SK-N-SH treated with all-trans-retinoic acid at 6 μM for 48 hours (cell line): ENCODE results near the gene TSC2.

Experiments used
- ATAC-seq: fragments of 200-7000 bp; cut with Tn5 transposase; 3 replicates; pipeline ENCODE4 v1.9.1; 2020; ENCODE audit warnings: mild to moderate bottlenecking, moderate library complexity
- ARNTL ChIP-seq: fragments of 450-650 bp; formaldehyde crosslinking; IDR thresholded peaks from 2 replicates; pipeline ENCODE4 v1.5.0; 2020; ENCODE audit warnings: low read depth, mild to moderate bottlenecking, moderate library complexity, borderline replicate concordance
- BACH2 ChIP-seq: fragments of 250-450 bp; sonication (Bioruptor Pico); IDR thresholded peaks from 2 replicates; pipeline ENCODE4 v1.9.0; 2021; ENCODE audit warnings: mild to moderate bottlenecking, borderline replicate concordance
- CSDC2 ChIP-seq: fragments of 250-450 bp; sonication (Bioruptor Pico); IDR thresholded peaks from 2 replicates; pipeline ENCODE4 v1.5.0; 2020; ENCODE audit warnings: mild to moderate bottlenecking, moderate library complexity
- ESRRG ChIP-seq: fragments of 250-450 bp; sonication (Bioruptor Pico); IDR thresholded peaks from 2 replicates; pipeline ENCODE4 v1.6.1; 2021; ENCODE audit warnings: mild to moderate bottlenecking
- GLIS3 ChIP-seq: fragments of 250-450 bp; sonication (Bioruptor Pico); IDR thresholded peaks from 2 replicates; pipeline ENCODE4 v1.5.0; 2020; ENCODE audit warnings: mild to moderate bottlenecking, moderate library complexity
- ISL1 ChIP-seq: fragments of 250-450 bp; sonication (Bioruptor Pico); IDR thresholded peaks from 2 replicates; pipeline ENCODE4 v2.1.2; 2022; ENCODE audit warnings: mild to moderate bottlenecking, moderate library complexity
- OSR1 ChIP-seq: fragments of 250-450 bp; sonication (Bioruptor Pico); IDR thresholded peaks from 2 replicates; pipeline ENCODE4 v1.8.0; 2022; ENCODE audit warnings: moderate library complexity, mild to moderate bottlenecking, inconsistent platforms
- PPARA ChIP-seq: fragments of 250-450 bp; sonication (Bioruptor Pico); IDR thresholded peaks from 2 replicates; pipeline ENCODE4 v1.5.0; 2020; ENCODE audit warnings: mild to moderate bottlenecking, borderline replicate concordance
- RARB ChIP-seq: fragments of 250-450 bp; sonication (Bioruptor Pico); IDR thresholded peaks from 2 replicates; pipeline ENCODE4 v1.8.0; 2021; ENCODE audit warnings: mild to moderate bottlenecking, moderate library complexity
- SNAI2 ChIP-seq: fragments of 250-450 bp; sonication (Bioruptor Pico); IDR thresholded peaks from 2 replicates; pipeline ENCODE4 v1.5.0; 2020; ENCODE audit warnings: mild to moderate bottlenecking, moderate library complexity
- TCF4 ChIP-seq: fragments of 250-450 bp; sonication (Bioruptor Pico); IDR thresholded peaks from 2 replicates; pipeline ENCODE4 v1.8.0; 2021; ENCODE audit warnings: mild to moderate bottlenecking, moderate library complexity, borderline replicate concordance
- TOX ChIP-seq: fragments of 250-450 bp; sonication (Bioruptor Pico); IDR thresholded peaks from 2 replicates; pipeline ENCODE4 v1.8.0; 2021; ENCODE audit warnings: mild to moderate bottlenecking, moderate library complexity, borderline replicate concordance
- ZC3H10 ChIP-seq: fragments of 250-450 bp; sonication (Bioruptor Pico); IDR thresholded peaks from 2 replicates; pipeline ENCODE4 v1.5.1; 2021; ENCODE audit warnings: mild to moderate bottlenecking, moderate library complexity
- ZFP3 ChIP-seq: fragments of 250-450 bp; sonication (Bioruptor Pico); IDR thresholded peaks from 2 replicates; pipeline ENCODE4 v1.5.0; 2020; ENCODE audit warnings: mild to moderate bottlenecking, moderate library complexity
- ZFP30 ChIP-seq: fragments of 450-650 bp; formaldehyde crosslinking; IDR thresholded peaks from 2 replicates; pipeline ENCODE4 v1.5.0; 2022; ENCODE audit warnings: mild to moderate bottlenecking, moderate library complexity
- ZNF565 ChIP-seq: fragments of 450-650 bp; formaldehyde crosslinking; conservative IDR thresholded peaks from 2 replicates; pipeline ENCODE4 v1.5.0; 2020; ENCODE audit warnings: low read depth, mild to moderate bottlenecking, moderate library complexity
- ZNF70 ChIP-seq: fragments of 450-650 bp; formaldehyde crosslinking; IDR thresholded peaks from 2 replicates; pipeline ENCODE4 v1.5.0; 2020; ENCODE audit warnings: mild to moderate bottlenecking, moderate library complexity
- ZNF8 ChIP-seq: fragments of 450-650 bp; formaldehyde crosslinking; IDR thresholded peaks from 2 replicates; pipeline ENCODE4 v1.5.0; 2020; ENCODE audit warnings: mild to moderate bottlenecking, moderate library complexity
- TF ChIP-seq, protein P1 (sequence below): fragments of 250-450 bp; sonication (Bioruptor Pico); IDR thresholded peaks from 2 replicates; pipeline ENCODE4 v1.5.1; 2020; ENCODE audit warnings: low read depth, mild to moderate bottlenecking, moderate library complexity
- TF ChIP-seq, protein P2 (sequence below): fragments of 250-450 bp; sonication (Bioruptor Pico); IDR thresholded peaks from 2 replicates; pipeline ENCODE4 v1.5.1; 2021; ENCODE audit warnings: mild to moderate bottlenecking, moderate library complexity
- TF ChIP-seq, protein P3 (sequence below): fragments of 250-450 bp; sonication (Bioruptor Pico); IDR thresholded peaks from 2 replicates; pipeline ENCODE4 v1.5.0; 2020; ENCODE audit warnings: mild to moderate bottlenecking, moderate library complexity
- TF ChIP-seq, protein P4 (sequence below): fragments of 250-450 bp; sonication (Bioruptor Pico); IDR thresholded peaks from 2 replicates; pipeline ENCODE4 v1.8.0; 2021; ENCODE audit warnings: low read depth, mild to moderate bottlenecking, moderate library complexity, borderline replicate concordance
- TF ChIP-seq, protein P5 (sequence below): fragments of 250-450 bp; sonication (Bioruptor Pico); IDR thresholded peaks from 2 replicates; pipeline ENCODE4 v1.8.0; 2020; ENCODE audit warnings: mild to moderate bottlenecking, moderate library complexity, borderline replicate concordance

TSC2 gene

DNA sequence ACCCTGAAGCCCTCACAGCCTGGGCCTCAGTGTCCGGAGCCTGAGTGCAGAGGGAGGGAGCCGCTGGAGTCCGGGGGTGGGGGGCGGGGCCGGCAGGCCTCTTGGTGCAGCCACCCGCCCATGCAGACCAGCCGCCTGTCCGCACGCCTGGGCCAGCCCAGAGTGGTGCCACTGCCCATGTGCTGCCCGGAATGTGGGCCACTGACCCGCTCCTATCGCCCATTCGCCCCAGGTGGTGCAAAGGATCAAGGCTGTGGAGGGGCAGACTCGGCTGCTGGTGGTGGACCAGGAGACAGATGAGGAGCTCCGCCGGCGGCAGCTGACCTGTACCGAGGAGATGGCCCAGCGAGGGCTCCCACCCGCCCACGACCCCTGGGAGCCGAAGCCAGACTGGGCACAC is 18.4 kb upstream of the TSC2 start (continued):
- TF ChIP-seq ZNF8 (CRISPR knock-in tag): no peak

DNA sequence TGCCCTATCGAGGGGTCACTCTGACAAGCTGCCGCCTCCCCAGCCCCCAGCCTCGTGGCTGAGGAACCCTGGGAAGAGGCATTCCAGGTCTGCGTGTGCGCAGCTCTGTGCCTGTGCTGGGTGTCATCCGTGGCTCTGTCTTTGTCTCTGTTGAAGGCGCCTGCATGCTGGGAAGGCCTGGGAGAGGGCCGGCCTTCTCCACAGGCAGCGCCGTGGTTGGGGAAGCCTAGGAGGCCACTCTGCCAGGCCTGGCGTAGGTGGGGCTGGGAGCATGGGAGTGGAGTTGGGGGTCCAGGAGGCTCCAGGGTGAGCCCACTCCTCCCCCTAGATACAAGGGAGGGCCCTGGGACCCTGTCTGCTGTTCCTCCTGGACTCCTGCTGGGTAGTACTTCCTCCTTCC is 17.7 kb upstream of the TSC2 start:
- TF ChIP-seq ZNF565 (CRISPR knock-in tag) (no peak), CSDC2 (CRISPR knock-in tag) (no peak), ZFP3 (CRISPR knock-in tag) (no peak), ZNF8 (CRISPR knock-in tag) (no peak), SNAI2 (CRISPR knock-in tag) (no peak), TCF4 (CRISPR knock-in tag) (no peak), TOX (CRISPR knock-in tag) (no peak), ZNF70 (CRISPR knock-in tag) (no peak), ZC3H10 (CRISPR knock-in tag) (no peak), BACH2 (CRISPR knock-in tag) (no peak), OSR1 (no peak), PPARA (no peak)
- TF ChIP-seq, protein P1, sequence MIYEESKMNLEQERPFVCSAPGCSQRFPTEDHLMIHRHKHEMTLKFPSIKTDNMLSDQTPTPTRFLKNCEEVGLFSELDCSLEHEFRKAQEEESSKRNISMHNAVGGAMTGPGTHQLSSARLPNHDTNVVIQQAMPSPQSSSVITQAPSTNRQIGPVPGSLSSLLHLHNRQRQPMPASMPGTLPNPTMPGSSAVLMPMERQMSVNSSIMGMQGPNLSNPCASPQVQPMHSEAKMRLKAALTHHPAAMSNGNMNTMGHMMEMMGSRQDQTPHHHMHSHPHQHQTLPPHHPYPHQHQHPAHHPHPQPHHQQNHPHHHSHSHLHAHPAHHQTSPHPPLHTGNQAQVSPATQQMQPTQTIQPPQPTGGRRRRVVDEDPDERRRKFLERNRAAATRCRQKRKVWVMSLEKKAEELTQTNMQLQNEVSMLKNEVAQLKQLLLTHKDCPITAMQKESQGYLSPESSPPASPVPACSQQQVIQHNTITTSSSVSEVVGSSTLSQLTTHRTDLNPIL (CRISPR knock-in tag): no peak
- TF ChIP-seq, protein P2, sequence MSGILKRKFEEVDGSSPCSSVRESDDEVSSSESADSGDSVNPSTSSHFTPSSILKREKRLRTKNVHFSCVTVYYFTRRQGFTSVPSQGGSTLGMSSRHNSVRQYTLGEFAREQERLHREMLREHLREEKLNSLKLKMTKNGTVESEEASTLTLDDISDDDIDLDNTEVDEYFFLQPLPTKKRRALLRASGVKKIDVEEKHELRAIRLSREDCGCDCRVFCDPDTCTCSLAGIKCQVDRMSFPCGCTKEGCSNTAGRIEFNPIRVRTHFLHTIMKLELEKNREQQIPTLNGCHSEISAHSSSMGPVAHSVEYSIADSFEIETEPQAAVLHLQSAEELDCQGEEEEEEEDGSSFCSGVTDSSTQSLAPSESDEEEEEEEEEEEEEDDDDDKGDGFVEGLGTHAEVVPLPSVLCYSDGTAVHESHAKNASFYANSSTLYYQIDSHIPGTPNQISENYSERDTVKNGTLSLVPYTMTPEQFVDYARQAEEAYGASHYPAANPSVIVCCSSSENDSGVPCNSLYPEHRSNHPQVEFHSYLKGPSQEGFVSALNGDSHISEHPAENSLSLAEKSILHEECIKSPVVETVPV: no peak
- TF ChIP-seq, protein P3, sequence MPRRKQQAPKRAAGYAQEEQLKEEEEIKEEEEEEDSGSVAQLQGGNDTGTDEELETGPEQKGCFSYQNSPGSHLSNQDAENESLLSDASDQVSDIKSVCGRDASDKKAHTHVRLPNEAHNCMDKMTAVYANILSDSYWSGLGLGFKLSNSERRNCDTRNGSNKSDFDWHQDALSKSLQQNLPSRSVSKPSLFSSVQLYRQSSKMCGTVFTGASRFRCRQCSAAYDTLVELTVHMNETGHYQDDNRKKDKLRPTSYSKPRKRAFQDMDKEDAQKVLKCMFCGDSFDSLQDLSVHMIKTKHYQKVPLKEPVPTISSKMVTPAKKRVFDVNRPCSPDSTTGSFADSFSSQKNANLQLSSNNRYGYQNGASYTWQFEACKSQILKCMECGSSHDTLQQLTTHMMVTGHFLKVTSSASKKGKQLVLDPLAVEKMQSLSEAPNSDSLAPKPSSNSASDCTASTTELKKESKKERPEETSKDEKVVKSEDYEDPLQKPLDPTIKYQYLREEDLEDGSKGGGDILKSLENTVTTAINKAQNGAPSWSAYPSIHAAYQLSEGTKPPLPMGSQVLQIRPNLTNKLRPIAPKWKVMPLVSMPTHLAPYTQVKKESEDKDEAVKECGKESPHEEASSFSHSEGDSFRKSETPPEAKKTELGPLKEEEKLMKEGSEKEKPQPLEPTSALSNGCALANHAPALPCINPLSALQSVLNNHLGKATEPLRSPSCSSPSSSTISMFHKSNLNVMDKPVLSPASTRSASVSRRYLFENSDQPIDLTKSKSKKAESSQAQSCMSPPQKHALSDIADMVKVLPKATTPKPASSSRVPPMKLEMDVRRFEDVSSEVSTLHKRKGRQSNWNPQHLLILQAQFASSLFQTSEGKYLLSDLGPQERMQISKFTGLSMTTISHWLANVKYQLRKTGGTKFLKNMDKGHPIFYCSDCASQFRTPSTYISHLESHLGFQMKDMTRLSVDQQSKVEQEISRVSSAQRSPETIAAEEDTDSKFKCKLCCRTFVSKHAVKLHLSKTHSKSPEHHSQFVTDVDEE (CRISPR knock-in tag): no peak
- no peak for ATAC-seq

DNA sequence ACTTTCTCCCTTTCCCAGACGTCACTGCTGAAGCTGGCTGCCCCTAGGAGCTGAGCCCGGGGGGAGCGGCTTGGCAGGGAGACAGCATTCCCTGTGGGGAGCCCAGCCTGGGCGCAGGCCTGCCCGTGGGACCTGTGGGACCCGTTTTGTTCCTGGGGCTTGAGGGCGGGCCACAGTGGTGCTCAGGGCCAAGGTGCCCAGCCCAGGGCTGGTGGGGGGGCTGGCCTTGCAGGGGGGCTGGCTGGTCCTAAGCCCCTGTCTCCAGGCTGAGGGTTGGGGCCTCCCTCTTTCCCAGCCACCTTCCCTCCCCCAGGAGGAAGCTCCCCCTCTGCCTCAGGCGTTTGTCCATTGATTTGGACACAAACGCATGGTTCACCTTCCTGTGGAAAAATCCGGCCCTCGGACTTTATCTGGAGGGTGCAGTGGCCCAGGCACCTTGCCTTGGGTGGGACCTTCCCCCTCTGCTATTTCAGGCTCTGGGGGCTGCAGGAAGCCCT is 16.7 kb upstream of the TSC2 start:
- TF ChIP-seq ZNF8 (CRISPR knock-in tag): no peak
- TF ChIP-seq BACH2 (CRISPR knock-in tag): no peak
- no peak for TF ChIP-seq ARNTL (CRISPR knock-in tag)
- TF ChIP-seq ESRRG (CRISPR knock-in tag): no peak
- TF ChIP-seq, protein P2: no peak
- no peak for TF ChIP-seq TCF4 (CRISPR knock-in tag)
- no peak for TF ChIP-seq GLIS3
- no peak for ATAC-seq

DNA sequence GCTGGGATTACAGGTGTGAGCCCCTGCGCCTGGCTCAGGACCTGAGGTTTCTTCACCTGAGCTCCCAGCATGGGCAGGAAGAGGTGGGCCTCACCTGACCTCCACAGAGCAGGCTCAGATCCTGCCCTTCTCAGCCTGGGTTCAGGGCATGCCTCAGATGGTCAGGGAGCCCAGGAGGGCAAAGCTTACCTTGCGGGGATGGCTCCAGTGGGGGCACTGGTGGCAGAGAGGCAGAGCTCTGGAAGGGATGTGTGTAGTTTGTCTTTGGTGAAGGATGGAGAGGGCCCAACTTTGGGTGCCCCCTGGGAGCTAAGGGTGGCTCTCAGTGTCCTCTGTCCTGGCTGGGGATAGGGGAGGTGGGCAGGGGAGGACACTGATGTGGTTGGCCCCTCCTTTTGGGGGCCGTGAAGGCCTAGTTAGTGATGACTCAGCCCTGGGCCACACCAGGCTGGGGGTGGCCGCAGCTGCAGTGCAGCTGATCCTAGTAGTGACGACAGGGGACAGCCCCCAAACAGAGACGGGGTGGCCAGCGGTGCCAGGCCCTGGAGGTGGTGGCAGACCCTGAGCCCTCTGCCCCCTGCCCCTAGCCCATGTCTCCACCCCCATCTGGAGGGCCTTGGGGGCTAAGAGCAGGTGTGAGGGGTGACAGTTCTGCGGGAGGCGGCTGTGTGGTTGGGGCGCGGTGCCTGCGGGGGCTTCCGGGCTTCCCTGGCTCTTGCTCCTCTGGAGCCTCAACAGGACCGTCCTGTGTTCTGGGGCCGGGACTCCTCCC is 15.3 kb upstream of the TSC2 start:
- no peak for ATAC-seq
- no peak for TF ChIP-seq SNAI2 (CRISPR knock-in tag)
- no peak for TF ChIP-seq ZFP30 (CRISPR knock-in tag)
- no peak for TF ChIP-seq RARB (CRISPR knock-in tag)
- no peak for TF ChIP-seq ZFP3 (CRISPR knock-in tag)
- no peak for TF ChIP-seq TOX (CRISPR knock-in tag)
- TF ChIP-seq, protein P4, sequence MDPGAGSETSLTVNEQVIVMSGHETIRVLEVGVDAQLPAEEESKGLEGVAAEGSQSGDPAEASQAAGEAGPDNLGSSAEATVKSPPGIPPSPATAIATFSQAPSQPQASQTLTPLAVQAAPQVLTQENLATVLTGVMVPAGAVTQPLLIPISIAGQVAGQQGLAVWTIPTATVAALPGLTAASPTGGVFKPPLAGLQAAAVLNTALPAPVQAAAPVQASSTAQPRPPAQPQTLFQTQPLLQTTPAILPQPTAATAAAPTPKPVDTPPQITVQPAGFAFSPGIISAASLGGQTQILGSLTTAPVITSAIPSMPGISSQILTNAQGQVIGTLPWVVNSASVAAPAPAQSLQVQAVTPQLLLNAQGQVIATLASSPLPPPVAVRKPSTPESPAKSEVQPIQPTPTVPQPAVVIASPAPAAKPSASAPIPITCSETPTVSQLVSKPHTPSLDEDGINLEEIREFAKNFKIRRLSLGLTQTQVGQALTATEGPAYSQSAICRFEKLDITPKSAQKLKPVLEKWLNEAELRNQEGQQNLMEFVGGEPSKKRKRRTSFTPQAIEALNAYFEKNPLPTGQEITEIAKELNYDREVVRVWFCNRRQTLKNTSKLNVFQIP (CRISPR knock-in tag): no peak
- TF ChIP-seq ZNF565 (CRISPR knock-in tag): no peak
- TF ChIP-seq, protein P2: no peak
- TF ChIP-seq ISL1 (CRISPR knock-in tag): no peak
- no peak for TF ChIP-seq ARNTL (CRISPR knock-in tag)
- TF ChIP-seq, protein P5, sequence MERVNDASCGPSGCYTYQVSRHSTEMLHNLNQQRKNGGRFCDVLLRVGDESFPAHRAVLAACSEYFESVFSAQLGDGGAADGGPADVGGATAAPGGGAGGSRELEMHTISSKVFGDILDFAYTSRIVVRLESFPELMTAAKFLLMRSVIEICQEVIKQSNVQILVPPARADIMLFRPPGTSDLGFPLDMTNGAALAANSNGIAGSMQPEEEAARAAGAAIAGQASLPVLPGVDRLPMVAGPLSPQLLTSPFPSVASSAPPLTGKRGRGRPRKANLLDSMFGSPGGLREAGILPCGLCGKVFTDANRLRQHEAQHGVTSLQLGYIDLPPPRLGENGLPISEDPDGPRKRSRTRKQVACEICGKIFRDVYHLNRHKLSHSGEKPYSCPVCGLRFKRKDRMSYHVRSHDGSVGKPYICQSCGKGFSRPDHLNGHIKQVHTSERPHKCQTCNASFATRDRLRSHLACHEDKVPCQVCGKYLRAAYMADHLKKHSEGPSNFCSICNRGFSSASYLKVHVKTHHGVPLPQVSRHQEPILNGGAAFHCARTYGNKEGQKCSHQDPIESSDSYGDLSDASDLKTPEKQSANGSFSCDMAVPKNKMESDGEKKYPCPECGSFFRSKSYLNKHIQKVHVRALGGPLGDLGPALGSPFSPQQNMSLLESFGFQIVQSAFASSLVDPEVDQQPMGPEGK (CRISPR knock-in tag): no peak
- no peak for TF ChIP-seq GLIS3
- no peak for TF ChIP-seq BACH2 (CRISPR knock-in tag)
- TF ChIP-seq OSR1: no peak
